Dendritic cell treated with granulocyte-macrophage colony-stimulating factor and Interleukin-4, amounts not matched to agents 40 ng/mL and 50 ng/mL, for 4 days (primary cell): ENCODE measurements around the gene TAOK3.
"Not testable (repeated sequence)": the region's sequence is repeated elsewhere in the genome, so short reads cannot be mapped to it uniquely, and the experiment has no call there.

Experiments used
- H3K27ac Mint-ChIP-seq: one replicate; pipeline ENCODE4 v1.8.0; 2022; ENCODE audit warnings: mild to moderate bottlenecking, mixed read lengths
- H3K27me3 Mint-ChIP-seq: one replicate; pipeline ENCODE4 v1.8.0; 2022; ENCODE audit warnings: mild to moderate bottlenecking, mixed read lengths
- H3K36me3 Mint-ChIP-seq: one replicate; pipeline ENCODE4 v1.8.0; 2022; ENCODE audit warnings: low read depth, mixed read lengths
- H3K4me1 Mint-ChIP-seq: one replicate; pipeline ENCODE4 v1.8.0; 2022; ENCODE audit warnings: low read depth, mixed read lengths
- H3K4me3 Mint-ChIP-seq: one replicate; pipeline ENCODE4 v1.8.0; 2022; ENCODE audit warnings: mild to moderate bottlenecking, moderate library complexity, mixed read lengths
- H3K9me3 Mint-ChIP-seq: one replicate; pipeline ENCODE4 v1.8.0; 2022; ENCODE audit warnings: mixed read lengths
- intact Hi-C: fragments of 100-400 bp; cut with micrococcal nuclease; formaldehyde crosslinking; loops from one replicate; pipeline ENCODE4 v1.15.0; 2022

Gene TAOK3

DNA sequence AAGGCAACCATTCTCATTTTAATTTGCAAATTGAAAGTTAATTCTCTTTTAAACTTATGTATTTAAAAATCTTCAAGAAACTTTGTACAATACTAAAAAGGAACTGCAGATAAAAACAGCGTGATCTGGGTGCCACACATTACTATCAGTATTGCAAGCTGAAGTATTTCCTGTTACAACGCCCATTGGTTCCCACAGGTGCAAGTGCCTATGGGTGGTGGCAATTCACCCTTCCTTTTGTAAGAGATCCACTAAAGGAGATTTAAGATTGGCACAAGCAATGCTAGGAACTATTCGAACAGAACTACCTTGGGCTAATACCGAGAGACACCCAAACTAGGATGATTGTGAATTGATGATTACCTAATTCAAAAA is 13.2 kb downstream of the TAOK3 start:
- H3K4me3 Mint-ChIP-seq, result no peak overlapping the region
- no peaks in the 10 kb centered on the region for H3K27me3 Mint-ChIP-seq
- H3K9me3 Mint-ChIP-seq, result no peaks in the 10 kb centered on the region
- peak overlapping the region; percentile 83 for H3K27ac Mint-ChIP-seq
- peaks cover 56% of the 10 kb centered on the region for H3K4me1 Mint-ChIP-seq
- peaks cover 13% of the 10 kb centered on the region for H3K36me3 Mint-ChIP-seq
- intact Hi-C loops, result loop anchor here (5.0 kb wide), 1 partner anchor 122 kb away; no protein-coding TSS in a partner anchor

DNA sequence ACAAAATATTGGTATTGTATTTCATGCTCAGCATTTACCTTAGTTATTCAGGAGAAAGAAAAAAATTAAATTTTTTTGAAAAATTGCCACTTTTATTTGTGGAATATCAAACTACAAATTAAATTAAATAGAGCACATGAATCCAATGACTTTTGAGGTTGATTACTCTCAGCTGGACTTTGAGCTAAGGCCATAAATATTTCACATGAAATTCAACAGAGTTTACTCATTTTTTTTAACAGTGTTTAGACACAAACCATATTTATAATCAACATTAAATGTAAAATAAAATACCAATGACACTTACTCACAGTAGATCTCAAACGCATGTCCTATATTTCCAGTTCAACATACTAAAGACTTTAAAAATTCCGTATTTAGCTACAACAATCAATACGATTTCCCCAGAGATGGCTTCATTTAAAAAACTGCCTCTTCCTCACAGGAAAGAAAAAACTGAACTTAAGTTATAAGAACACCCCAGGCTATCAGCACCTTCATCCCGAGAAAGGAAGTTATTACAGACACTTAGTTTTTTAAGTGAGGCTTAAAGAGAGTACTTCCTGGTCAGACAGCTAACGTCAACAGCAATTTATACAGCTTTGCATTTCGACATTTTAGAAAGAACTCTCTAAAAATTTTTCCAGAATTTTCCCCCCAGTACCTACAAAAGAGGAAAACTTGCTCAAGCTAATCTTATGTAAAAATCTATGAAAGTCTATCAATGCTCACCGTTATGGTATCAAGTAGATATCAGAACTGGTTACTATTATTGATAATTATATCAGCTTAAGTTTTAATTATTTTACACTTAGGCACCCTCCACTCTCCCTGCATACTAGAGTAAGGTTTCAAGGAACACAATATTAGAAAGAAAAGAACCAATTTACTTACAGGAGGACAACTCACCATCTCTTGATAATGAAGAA is 13.8 kb downstream of the TAOK3 start:
- H3K4me3 Mint-ChIP-seq, result peak overlapping the region; percentile 65
- intact Hi-C loops, result loop anchor here (5.0 kb wide), 1 partner anchor 122 kb away; no protein-coding TSS in a partner anchor
- no peaks in the 10 kb centered on the region for H3K9me3 Mint-ChIP-seq
- peaks cover 13% of the 10 kb centered on the region for H3K36me3 Mint-ChIP-seq
- H3K27me3 Mint-ChIP-seq, result no peaks in the 10 kb centered on the region
- peaks cover 50% of the 10 kb centered on the region for H3K4me1 Mint-ChIP-seq
- peak overlapping the region; percentile 83 for H3K27ac Mint-ChIP-seq

DNA sequence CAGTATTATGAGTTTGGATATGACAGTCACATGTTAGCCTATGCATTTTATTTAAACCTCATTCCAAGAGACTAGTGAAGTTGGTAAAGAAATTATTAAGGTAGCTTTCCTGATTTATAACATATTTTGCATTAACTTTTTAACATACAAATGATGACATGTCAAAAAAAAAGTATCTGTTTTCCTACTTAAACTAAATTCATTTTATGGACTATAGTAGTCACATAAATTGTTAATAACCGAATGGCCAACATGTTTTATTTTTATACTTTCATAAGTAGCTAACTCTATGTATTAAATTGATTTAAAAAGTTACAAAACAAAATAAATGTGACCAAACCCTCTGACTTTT is 14.7 kb downstream of the TAOK3 start:
- H3K27me3 Mint-ChIP-seq, result no peaks in the 10 kb centered on the region
- intact Hi-C loops, result loop anchor here (5.0 kb wide), 1 partner anchor 121 kb away; no protein-coding TSS in a partner anchor
- peaks cover 50% of the 10 kb centered on the region for H3K4me1 Mint-ChIP-seq
- H3K27ac Mint-ChIP-seq, result peak overlapping the region; percentile 79
- peaks cover 6% of the 10 kb centered on the region for H3K36me3 Mint-ChIP-seq
- no peaks in the 10 kb centered on the region for H3K9me3 Mint-ChIP-seq
- no peak overlapping the region for H3K4me3 Mint-ChIP-seq

DNA sequence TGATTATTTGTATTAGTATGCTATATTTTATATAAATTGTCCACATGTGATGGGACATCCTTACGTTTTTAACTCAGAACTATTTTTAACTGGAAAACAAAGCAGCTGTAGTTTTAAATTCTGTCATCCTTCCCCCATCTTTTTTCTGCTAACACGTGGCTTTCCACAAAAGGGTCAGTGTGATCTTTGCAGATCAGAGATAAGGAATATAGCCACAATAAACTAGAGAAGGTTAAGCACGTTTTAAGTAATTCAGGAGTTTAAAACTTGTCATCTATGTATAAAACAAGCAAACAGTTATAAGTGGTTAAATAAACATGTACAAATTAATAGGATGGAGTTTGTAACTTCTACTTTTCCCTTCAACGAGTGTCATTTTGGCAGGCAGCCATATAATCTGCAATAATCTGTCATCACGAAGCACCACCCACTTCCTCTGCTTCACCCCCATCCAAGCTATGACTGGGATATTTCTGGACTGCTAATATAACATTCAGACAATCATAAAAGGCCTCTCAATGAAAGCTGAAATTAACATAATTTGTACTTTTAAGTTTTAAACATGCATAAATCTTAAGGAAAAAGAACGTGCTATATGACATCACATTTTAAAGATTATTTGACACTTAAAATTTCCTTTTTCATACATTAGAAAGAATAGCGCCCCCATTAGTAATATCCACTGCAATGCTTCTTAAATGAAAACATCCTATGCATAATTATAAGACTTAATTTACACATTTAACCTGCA is 15.3 kb downstream of the TAOK3 start:
- H3K4me1 Mint-ChIP-seq, result peaks cover 49% of the 10 kb centered on the region
- intact Hi-C loops, result loop anchor here (1.0 to 5.0 kb wide), 2 partner anchors 16 to 120 kb away; no protein-coding TSS in a partner anchor
- peak overlapping the region; percentile 42 for H3K4me3 Mint-ChIP-seq
- H3K27me3 Mint-ChIP-seq, result no peaks in the 10 kb centered on the region
- H3K9me3 Mint-ChIP-seq, result no peaks in the 10 kb centered on the region
- peaks cover 6% of the 10 kb centered on the region for H3K36me3 Mint-ChIP-seq
- peak overlapping the region; percentile 79 for H3K27ac Mint-ChIP-seq

DNA sequence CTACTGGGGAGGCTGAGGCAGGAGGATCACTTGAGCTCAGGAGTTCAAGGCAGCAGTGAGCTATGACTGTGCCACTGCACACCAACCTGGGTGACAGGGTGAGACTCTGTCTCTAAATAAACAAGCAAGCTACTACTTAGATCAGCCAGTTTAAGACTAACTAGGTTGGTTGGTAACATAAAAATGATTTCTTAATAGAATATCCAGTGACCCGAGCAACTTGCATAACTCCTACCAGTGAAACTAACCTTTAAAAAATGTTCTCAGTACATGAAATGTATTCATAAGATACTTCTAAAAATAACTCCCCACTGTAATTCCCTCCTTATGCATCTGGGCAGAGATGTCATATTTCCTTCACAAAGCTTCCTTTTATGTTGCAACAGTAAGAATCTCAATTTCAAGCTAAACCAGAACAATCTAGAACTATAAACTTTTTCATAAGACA is 15.9 kb downstream of the TAOK3 start:
- peak overlapping the region; percentile 79 for H3K27ac Mint-ChIP-seq
- peaks cover 45% of the 10 kb centered on the region for H3K4me1 Mint-ChIP-seq
- H3K9me3 Mint-ChIP-seq, result no peaks in the 10 kb centered on the region
- H3K4me3 Mint-ChIP-seq, result peak overlapping the region; percentile 1
- H3K36me3 Mint-ChIP-seq, result peaks cover 6% of the 10 kb centered on the region
- intact Hi-C loops, result loop anchor here (1.0 to 5.0 kb wide), 2 partner anchors 16 to 120 kb away; no protein-coding TSS in a partner anchor
- no peaks in the 10 kb centered on the region for H3K27me3 Mint-ChIP-seq

DNA sequence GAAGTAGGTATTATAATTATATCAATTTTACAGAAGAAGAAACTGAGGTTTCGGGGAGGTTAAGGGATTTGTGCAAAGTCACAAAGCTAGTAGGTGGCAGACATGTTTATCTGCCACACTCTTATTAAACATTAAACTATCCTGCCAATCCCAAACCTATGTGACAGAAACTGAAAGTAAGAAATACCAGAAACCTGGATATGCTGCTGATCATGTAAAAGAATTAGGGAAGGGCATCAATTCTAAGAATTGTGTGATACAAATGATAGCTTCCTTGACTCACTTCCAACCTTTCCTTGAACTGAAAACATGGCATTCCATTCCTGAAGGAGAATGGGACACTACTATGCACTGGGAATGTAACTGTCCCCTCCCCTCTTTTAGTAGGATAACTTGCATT is 16.9 kb downstream of the TAOK3 start:
- Mint-ChIP-seq H3K4me1 (peaks cover 45% of the 10 kb centered on the region), H3K36me3 (peaks cover 6% of the 10 kb centered on the region), H3K9me3 (no peaks in the 10 kb centered on the region), H3K27me3 (no peaks in the 10 kb centered on the region), H3K27ac (peak overlapping the region; percentile 79), H3K4me3 (no peak overlapping the region)
- intact Hi-C loops, result loop anchor here (5.0 kb wide), 1 partner anchor 119 kb away; no protein-coding TSS in a partner anchor

DNA sequence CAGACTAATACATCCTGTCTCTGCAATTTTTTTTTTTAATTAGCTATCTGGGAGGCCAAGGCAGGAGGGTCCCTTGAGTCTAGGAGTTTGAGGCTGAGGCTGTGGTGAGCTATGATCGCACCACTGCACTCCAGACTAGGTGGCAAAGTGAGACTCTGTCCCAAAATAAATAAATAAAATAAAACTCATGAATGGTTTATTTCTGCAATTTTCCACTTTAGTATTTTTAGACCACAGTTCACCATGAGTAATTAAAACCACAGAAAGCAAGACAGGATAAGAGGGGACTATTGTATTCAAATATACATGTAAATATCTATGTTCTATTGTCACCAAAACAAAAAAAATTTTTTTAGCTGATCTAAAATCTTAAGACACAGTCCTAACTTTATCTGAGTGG is 17.8 kb downstream of the TAOK3 start:
- Mint-ChIP-seq H3K36me3 (peaks cover 6% of the 10 kb centered on the region), H3K27ac (no peak overlapping the region), H3K9me3 (no peaks in the 10 kb centered on the region), H3K27me3 (no peaks in the 10 kb centered on the region), H3K4me3 (no peak overlapping the region), H3K4me1 (peaks cover 36% of the 10 kb centered on the region)
- intact Hi-C loops, result loop anchor here (5.0 kb wide), 1 partner anchor 118 kb away; no protein-coding TSS in a partner anchor

DNA sequence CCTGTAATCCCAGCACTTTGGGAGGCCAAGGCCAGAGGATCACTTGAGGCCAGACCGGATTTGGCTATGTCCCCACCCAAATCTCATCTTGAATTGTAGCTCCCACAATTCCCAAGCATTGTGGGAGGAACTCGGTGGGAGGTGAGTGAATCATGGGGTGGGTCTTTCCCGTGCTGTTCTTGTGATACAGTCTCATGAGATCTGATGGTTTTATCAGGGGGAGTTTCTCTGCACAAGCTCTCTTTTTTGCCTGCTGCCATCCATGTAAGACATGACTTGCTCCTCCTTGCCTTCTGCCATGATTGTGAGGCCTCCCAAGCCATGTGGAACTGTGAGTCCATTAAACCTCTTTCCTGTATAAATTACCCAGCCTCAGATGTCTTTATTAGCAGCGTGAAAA is 18.2 kb downstream of the TAOK3 start:
- H3K27me3 Mint-ChIP-seq, H3K27ac Mint-ChIP-seq, H3K9me3 Mint-ChIP-seq, intact Hi-C loops, H3K4me3 Mint-ChIP-seq, H3K36me3 Mint-ChIP-seq: not testable (repeated sequence)
- H3K4me1 Mint-ChIP-seq, result peaks cover 32% of the 10 kb centered on the region

DNA sequence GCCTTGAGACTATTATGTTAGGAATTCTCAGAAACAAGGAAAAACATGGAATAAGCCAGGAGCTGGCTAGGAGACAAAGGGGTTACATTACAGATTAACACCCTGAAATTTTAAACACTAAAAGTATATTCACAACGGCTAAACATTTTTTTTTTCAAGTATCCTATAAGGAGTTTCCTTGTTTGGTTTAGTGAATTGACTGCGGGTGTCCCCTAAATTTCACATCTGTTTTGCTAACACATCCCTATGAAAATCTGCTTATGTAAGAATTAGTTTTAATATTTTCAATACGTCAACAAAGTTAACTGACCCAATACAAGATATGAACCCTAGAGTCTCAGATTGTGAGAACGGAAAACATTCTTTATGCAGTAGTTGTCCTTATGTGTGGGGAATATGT is 19.0 kb downstream of the TAOK3 start:
- H3K9me3 Mint-ChIP-seq, result no peaks in the 10 kb centered on the region
- peaks cover 31% of the 10 kb centered on the region for H3K4me1 Mint-ChIP-seq
- peak overlapping the region; percentile 37 for H3K27ac Mint-ChIP-seq
- no peaks in the 10 kb centered on the region for H3K27me3 Mint-ChIP-seq
- no peak overlapping the region for H3K4me3 Mint-ChIP-seq
- peaks cover 6% of the 10 kb centered on the region for H3K36me3 Mint-ChIP-seq
- intact Hi-C loops, result no loop called here

DNA sequence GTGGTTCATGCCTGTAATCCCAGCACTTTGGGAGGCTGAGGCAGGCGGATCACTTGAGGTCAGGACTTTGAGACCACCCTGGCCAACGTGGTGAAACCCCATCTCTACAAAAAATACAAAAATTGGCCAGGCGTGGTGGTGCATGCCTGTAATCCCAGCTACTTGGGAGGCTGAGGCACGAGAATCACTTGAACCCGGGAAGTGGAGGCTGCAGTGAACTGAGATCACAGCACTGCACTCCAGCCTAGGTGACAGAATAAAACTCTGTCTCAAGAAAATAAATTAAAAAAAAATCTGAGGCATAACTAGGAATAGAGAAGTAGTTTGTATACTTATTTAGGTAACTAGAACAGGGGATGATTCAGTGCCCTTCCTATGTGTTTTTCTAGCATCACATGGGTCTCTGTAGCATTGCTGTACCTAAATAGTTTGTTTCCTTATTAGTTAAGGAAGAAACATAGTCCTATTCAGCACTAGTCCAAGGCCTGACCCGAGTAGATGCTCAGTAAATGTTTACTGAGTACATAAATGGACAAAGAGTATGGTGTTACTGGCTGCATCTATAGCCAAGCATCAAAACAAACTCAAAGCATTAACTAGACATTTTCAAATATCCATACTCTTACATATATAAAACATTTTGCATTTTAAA is 21.7 kb downstream of the TAOK3 start:
- Mint-ChIP-seq H3K27ac (no peak overlapping the region), H3K4me1 (peaks cover 33% of the 10 kb centered on the region), H3K4me3 (no peak overlapping the region), H3K36me3 (peaks cover 6% of the 10 kb centered on the region), H3K27me3 (no peaks in the 10 kb centered on the region), H3K9me3 (no peaks in the 10 kb centered on the region)
- intact Hi-C loops, result no loop called here

DNA sequence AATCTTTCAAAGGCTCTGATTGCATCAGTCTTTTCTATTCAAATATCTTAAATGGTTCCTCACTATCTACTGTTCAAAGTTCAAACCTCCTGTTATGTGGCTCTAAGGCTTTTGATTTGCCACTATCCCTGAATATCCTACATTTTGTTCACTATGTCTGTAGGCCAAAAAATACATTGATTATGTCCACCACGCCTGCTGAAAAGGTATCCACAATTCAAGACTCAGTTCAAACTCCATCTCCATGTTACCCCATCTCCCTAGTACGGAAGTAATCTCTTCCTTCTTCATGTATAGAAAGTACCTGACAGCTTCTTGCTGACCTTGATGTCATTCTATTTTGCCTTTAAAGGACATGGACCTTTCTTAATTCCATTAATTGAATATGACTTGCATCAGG is 24.8 kb downstream of the TAOK3 start:
- Mint-ChIP-seq H3K4me3 (no peak overlapping the region), H3K36me3 (no peaks in the 10 kb centered on the region), H3K9me3 (no peaks in the 10 kb centered on the region), H3K27ac (peak overlapping the region; percentile 28), H3K4me1 (peaks cover 33% of the 10 kb centered on the region), H3K27me3 (no peaks in the 10 kb centered on the region)
- intact Hi-C loops, result no loop called here

DNA sequence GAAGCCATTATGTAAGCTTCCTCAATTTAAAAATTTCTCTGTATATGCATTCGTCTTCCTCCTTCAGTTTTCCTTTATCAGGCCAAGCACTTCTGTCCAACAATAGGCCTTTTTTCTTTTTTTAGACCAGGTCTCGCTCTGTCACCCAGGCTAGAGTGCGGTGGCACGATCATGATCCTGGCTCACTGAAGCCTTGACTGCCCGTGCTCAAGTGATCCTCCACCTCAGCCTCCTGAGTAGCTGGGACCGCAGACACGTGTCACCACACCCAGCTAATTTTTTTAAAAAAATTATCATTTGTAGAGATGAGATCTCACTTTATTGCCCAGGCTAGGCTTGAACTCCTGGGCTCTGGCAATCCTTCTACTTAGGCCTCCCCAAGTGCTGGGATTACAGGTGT is 25.8 kb downstream of the TAOK3 start:
- H3K27me3 Mint-ChIP-seq, result no peaks in the 10 kb centered on the region
- H3K27ac Mint-ChIP-seq, result peak overlapping the region; percentile 28
- no peak overlapping the region for H3K4me3 Mint-ChIP-seq
- H3K4me1 Mint-ChIP-seq, result peaks cover 32% of the 10 kb centered on the region
- no peaks in the 10 kb centered on the region for H3K36me3 Mint-ChIP-seq
- no peaks in the 10 kb centered on the region for H3K9me3 Mint-ChIP-seq
- intact Hi-C loops, result no loop called here

DNA sequence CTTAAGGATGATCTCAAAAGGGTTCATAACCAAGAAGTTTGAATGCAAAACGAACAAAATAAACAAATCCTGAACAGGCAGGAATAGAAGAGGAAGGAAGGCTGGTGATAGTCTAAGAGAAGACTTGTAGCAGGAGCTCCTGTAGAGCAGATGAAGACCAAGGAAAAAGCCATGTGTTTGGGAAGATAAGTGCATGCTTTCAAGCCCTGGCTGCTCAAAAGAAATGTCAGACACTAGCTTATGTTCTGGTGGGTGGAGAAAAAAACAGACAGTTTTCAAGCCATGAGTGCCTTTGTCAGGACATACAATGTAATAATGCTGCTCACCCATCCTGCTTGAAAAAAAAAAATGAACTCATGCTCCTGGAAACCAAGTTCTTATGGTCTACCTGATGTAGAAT is 27.4 kb downstream of the TAOK3 start:
- no peak overlapping the region for H3K27ac Mint-ChIP-seq

More for the DNA sequence above, 27.4 kb downstream of the TAOK3 start:
- H3K4me1 Mint-ChIP-seq, result peaks cover 32% of the 10 kb centered on the region
- no peaks in the 10 kb centered on the region for H3K9me3 Mint-ChIP-seq
- H3K27me3 Mint-ChIP-seq, result no peaks in the 10 kb centered on the region
- no peaks in the 10 kb centered on the region for H3K36me3 Mint-ChIP-seq
- intact Hi-C loops, result no loop called here
- H3K4me3 Mint-ChIP-seq, result no peak overlapping the region
